Glomerular visceral epithelial cell (primary cell): ENCODE data around the gene PPM1F.

Experiments
- DNase-seq: peaks from one replicate; pipeline ENCODE4 v3.0.0-alpha.2; 2016; ENCODE audit errors: extremely low spot score

PPM1F gene

DNA sequence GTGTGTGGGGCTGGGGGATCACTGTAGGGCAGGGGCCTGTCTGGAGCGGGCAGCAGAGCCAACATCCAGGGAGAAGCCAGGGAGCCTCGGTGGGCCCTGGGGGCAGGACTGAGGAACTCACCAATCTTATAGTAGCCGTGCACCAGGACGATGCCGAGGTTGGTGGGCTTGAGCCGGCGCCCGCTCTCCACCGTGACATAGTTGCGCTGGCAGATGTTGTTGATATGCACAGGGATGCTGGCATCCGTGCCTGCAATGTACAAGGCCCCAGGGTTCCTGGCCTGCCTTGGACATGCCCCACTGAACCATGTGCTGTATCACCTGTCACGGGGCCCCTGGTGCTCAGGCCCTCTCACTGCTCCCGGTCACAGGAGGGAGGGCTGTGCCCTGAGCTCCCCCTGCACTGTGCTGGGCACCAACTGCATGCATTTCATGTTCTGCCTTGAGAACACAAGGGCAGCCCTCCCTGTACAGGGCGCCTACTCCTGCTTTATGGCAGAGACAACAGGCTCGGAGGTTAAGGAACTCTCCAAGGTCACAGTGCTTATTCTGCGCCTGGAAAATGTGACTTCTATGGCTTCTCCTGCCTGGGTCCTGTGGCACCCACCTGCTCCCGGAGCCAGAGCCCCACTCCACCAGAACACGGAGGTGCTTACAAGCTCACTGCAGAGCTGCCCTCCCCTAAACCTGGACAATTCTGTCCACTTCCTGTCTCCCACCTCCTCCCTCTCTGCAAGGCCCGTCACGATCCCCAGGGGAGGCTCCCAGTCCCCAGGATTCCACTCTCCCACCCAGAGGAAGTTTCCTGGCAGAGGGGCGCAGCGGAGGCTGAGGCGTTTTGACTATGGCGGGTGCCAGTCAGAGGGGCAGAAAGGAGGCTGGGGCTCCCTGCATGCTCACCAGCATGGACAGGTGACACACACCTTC is 7.8 kb upstream of the PPM1F start:
- no peak for DNase-seq

DNA sequence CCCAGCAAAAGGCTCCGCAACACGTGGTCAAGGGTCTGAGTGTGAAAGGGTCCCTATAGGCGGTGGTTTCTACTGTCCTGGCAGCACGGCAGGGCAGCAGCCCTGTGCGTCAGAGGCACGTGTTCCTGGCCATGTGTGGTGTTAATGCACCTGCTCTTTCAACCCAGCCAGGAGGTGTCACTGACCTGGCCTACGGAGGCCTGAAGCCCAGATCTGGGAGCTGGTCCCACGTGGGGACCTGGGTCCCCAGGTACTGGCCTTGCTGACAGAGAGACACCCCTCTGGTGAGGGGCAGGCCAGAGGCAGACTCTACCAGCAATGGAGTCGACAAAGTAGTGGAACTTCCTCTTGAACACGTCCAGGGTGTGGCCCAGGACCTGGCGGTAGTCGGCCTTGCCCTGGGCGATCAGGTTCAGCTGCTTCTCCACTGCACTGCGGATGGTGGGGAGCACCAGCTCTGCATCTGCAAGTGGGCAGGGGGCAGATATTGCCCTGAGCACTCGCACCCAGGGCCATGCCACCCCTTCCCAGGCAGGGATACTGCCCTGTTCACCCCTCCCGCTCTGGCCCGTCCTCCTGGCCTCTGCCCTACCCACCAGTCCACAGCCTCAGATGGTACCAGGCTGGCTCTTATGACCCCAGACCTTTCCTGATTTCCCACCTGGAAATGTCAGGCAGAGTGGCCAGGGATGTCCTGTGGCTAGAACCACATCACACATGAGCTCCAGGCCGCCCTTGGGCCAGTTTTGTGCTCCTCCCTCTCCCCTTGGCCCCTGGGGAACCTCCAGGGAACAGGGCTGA is 6.8 kb upstream of the PPM1F start:
- DNase-seq = no peak

DNA sequence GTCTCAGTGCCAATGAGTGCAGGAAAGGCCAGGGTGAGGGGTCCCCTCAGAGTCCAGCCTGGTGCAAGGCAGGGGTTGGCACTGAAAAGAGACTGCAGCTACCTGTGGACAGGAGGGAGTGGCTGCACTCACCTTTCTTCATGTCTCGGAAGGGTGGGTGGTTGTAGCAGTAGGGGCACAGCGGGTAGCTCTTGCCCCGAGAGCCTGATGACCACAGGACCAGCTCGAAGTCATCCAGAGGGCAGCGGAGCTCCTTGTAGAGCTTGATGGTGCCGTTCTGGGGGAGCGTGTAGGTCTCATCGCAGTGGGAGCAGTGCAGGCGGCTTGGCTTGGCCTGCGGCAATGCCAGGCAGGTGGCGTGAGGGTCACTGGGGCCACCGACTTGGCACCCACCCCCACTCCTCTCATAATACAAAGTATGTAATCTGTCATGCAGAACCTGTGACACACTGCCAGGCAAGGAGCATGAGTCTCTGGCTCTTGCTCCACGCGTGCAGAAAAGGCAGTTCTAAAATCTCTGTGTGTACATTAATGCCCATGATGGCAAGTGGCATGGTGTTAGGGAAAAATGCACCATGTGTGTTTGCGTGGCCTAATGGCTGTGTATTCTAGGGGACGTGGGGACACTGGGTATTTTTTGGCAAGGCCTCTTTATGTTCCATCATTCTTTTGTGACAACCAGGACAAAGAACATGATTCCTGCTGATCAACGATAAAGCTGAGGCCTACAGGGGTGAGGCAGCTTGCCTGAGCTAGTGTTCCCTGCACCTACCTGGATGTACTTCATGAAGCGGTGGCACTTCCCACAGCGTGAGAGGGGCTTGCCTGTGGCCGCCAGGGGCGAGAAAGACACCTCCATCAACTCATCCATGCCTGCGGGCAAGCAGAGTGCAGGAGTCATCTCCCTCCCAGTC is 6.0 kb upstream of the PPM1F start:
- DNase-seq = no peak

DNA sequence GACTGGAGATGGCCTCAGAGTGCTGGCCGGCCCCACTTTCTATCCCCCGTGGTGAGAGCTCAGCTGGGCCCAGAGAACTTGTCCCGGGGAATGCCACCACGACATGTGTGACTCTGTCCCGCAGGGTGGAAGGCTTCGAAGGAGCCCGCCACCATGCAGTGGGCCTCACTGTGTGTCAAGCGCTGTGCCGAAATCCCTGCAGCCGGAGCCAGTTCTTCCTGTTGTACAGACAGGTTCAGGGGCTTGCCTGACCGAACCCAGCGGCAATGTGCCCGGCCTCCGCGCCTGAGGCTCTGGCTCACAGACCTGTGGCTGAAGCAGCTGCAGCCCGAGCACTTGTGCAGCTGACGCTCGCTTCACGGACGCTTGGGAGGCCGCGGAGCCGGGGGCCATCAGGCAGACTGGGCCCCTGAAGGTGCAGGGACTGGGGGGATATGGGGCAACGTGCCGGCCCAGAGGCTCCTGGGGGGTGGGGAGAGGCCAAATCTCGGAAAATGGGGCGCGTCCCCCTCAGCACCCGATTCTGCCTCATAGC is 650 bp downstream of the PPM1F start:
- peak; percentile 25 for DNase-seq

DNA sequence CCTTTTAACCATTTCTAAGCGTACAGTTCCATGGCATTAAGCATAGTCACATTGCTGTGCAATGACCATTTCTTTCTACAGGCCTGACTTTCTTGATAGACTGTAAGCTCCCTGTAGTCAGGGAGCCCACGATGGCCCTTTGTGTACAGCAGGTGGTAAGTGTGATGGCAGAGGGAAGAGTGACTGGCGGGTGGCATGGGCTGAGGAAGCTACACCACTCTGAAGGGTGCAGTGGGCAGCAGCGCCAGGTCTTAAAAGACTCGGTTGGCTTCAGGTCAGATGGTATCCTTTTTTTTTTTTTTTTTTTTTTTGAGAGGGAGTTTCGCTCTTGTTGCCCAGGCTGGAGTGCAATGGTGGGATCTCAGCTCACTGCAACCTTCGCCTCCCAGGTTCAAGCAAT is 1.6 kb downstream of the PPM1F start:
- no peak for DNase-seq

DNA sequence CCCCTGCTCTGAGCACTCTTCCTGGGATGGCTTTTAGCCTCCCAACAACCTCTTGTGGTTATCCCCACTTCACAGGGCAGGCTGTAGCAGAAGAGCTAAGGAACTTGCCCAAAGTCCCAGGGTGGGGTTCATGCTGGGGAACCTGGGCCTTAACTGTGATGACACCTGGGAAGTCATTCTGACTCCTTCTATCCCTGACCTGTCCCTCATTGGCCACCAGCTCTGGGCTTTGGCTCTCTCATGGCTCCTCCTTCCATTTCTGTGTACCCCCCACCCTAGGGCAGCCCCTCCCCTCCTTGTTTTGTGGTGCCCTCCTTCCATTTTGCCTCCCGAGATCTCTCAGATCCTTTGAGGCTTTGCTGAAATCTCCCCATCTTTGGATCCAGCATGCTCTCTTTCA is 2.7 kb downstream of the PPM1F start:
- no peak for DNase-seq

DNA sequence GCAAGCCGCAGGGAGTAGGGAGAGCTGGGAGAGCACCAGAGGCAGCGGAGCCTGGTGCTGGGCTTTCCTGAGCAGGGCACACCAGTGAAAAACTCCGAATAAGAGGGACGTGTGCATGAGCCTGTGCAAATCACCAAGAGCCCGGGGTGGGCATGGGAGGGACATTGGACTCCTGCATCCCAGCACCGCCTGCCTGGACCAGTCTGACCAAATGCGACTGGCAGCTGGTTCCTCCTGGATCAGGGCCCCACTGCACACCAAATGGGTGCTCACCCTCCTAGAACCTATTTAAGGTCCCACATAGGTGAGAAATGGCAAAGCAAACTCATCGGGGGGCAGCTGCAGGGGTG is 3.1 kb downstream of the PPM1F start:
- DNase-seq = no peak

DNA sequence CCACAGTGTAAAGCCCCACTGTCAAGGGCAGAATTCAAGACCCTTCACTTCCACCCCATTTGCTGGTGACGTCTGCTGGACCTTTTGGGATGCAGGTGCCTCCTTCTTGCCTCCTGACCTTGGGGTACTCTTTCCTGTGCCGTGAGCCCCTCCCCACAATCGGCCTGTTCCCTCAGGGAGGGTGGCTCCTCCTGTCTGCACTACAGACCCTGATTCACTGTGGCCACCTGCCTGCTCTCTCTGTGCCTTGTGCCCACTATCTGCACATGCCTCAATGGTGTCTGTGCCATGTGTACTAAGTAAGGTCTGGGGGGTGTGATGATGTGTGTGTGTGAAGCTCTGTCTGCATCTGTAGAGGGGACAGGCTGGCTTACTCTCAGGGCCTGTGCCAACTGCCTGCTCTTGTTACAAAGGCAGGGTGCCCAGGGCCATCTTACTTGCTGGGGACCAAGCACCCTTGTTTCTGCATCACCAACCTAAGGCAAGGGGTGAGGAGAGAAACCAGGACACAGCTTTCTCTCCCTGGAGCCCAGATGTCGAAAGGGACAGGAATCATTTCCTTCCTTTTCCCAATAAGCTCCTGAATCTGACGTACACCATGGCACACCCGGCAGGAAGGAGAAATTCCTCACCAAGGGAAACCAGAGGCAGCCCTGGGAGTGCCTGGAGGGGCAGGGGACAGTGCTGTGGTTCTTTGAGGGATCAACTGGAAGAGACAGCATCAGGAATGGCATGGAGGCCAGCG is 3.7 kb downstream of the PPM1F start:
- DNase-seq = no peak

DNA sequence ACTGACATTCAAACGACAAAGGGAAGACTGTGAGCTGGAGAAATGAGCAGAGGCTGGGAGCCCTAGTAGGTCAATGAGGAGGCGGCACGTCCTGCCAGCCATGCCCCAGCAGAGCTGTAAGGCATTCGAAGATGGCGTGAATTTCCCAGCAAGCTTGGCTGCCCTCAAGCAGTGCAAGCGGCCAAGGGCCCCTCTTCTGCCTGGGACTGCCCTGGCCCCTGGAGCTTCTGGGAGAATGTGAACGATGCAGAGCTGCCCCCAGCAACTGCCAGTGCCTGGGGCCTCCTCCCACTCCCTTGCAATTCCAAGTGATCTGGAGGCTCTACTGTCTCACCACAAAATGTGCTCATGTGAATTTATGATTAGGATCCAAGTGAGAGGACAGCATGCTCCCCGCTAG is 4.3 kb downstream of the PPM1F start:
- DNase-seq = no peak

DNA sequence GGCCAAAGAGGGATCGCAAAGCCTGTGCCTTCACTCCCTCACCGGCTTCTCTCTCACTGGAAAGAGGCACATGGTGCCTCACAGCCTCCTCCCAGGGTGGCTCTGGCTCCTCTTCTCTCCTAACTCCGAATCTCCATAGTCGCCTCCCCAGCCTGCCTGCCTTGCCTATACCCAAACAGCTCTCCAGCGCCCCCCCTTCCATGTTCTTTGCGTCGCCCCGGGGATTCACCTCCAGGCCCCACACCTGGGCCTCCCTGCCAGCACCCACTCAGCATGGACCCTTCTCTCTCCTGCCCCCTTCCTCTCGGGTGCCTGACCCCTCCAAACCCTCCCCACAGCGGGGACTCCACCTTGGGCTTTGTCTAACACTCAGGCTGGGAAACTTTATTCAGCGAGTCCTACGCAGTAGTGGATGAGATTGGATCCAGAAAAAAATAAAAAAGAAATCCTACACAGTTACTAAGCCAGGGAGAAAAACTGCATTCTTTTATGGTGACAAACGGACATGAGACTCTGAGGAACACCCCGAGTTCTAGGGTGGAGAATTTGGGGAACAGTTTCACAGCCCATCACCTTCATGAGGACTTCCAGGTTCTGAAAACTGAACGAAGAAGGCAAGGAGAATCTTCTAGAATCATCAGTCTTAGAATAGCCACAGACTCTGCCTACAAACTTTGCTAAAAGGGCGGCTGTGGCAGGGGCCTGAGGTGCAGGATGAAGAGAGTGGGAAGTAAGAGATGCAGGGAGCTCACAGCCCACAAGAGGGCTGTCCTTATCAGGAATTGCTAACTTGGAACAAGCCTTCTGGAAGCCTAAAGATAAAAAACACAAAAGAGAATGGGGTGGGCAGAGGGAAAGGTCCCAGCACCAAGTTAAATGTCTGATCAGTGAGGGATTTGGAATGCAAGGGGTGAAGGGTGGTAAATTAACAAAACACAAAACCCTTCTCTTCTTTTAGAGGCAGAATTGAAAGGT is 5.3 kb downstream of the PPM1F start:
- peak; percentile 18 for DNase-seq

DNA sequence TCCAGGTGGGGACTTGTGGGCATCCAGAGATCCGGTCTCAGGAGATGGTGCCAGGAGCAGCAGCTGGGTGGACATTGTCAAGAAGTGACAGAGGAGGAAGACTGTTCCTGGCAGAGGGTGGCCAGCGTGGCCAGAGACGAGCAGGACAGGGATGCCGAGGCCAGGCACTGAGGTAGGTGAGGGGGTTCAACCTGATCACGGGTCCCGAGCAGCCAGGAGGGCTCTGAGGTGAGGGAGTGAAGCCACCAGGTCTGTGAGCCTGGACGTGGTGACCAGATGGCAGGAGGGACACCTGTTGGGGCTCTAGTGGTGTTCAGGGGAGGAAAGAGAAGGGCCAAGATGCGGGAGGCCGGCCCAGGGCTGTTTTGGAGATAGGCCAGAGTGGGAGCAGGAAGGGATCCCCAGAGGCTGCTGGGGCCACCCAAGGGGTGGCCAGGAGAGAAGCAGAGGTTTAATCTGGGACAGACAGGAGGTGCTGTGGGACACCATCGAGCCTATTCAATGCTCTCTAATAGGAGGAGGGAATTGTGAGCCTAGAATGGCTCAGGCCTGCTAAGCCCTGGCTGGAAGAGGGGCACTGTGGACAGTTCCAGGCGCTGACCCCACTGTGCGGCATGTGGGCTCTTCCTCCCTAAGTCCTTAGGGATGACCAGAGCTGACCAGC is 6.3 kb downstream of the PPM1F start:
- DNase-seq = no peak

DNA sequence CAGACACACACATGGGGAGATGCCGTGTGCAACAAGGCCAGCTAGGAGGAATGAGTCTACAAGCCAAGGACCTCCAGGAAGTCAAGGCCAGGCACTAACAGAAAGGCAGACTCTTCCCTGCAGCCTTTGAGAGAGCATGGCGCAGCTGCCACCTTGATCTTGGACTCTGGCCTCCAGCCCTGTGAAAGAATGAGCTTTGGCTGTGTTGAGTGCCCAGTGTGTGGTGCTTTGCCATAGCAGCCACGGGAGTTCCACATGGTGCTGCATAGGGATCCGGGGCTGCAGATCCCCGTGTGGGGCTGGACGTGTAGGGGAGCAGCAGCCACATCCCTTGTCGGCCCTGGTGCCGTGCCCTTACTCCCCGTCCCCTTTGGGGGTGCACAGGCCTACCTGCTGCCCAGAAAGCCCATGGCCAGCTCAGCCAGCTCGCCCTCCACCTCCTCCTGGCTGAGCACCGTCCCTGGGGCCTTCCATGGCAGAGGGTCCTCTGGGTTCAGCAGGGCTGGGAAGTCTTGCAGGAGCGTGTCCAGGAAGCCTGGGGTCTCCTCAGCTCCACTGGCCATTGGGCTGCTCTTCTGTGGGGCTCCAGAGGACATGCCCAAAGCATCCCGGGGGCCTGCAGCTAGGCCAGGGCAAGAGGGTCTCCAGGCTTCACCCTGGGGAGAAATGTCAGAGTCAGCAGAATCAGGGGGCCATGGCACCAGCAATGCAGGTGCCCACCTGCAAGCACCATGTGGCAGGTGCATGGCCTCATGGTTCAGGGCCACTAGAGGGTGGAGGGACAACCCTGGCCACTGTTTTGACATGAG is 7.0 kb downstream of the PPM1F start:
- DNase-seq = no peak

DNA sequence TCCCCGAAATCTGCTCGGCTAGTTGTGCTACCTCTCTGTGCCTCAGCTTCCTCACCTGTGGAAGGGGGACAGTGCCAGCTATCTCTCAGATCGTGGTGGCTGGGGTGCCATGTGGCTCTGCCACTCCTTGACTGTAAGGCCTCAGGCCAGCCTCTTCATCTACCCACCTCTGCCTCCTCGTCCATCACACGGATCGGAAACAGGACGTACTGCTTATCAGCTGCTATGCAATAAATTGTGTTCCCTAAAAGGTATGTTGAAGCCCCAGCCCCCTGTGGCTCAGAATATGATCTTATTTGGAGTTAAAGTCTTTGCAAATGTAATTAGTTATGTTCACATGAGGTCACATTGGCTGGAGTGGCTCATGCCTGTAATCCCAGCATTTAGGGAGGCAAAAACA is 7.8 kb downstream of the PPM1F start:
- no peak for DNase-seq

DNA sequence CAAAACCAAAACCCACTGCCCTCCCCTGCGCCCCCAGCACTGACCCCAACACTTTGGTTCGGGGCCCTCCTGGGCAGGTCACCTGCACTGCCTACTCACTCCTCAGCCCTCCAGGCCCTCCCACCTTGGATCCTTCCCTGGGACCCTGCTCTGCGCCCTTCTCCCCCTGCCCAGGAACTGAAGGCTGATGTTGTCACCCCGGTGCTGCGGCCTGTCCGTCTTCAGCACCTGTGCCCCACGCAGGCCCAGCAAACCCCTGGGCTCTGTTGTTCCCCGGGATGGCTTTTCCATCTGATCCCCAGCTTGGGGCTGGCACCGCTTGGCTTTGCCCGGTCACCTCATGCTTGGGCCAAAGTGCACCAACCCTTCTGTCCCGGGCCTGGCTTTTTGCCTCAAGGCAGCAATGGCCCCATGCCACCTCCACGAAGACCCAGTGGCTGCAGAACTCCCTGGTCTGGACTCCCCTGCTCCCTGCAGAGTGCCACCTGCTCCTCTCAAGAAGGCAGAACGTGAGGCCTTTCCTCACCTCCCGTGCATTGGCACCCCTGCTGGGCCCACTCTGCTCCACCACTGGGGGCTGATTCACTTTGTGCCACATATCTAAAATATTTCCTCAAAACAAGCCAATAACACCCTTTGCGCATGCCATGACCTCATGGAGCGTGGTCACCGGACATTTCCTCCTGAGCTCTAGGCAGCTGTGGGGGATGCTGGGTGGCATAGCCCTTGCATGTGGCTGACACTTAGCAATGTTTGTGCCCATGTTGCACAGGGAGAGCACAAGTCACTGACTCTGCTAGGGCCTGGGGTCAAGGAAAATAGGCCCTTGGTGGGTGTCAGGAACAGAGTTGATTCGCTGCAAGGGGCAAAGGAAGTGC is 8.8 kb downstream of the PPM1F start:
- DNase-seq = no peak

DNA sequence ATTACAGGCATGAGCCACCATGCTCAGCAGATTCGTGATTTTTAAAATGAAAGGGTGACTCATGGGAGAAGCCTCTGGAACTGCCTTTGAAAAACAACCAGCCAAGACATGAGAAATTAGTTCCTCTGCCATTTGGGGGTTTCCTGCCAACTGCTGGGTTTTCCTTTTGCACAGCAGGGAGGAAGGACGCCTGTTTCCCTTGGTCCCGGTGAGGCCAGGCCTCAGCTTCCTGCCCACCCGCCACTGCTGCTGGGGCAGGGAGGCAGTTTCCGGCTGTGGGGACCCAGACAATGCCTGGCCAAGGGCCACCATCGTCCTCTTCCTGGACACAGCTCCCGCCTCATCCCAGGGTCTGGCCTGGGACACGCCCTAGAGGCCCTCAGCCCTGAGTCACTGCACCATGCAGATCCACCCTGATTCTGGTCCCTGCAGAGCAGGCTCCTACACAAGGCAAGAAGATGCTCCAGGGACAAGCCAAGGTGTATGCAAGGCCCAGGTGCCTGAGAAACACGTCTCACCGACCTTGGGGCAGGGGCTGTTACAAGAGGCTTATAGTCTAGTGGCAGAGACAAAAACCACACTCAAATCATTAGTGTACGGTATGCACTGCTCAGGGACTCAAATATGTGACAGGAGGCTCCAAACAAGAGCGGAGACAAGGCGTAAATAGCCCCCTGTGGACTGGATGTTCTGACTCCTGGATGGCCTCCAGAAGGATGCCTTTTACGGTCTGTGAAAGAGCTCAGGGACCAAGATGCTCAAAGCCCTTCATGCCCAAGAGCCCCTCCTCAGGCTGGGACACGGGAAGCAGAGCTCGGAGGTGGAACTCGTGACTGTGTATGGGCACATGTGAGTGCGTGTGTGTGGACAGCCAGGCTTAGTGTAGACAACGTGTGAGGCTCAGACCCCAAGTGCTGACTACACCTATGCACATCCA is 10.0 kb downstream of the PPM1F start:
- peak; percentile 63 for DNase-seq

DNA sequence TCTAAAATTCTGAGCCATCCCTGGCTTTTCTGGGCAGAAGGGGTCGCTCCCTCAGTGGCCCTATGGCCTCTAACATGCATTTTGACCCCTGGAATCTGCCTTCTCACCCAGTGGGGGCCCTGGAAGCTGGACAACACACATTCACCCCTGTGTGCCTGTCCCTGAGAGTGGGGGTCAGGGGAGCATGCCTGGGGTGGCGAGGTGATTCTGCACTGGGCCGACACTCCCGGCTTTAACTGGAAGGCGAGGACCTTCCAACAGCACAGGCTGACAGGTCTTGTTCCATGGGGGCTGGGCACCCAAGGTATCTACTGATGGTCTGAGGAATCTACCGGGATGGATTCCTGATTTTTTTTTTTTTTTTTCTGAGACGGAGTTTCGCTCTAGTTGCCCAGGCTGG is 10.7 kb downstream of the PPM1F start:
- no peak for DNase-seq
